ENCODE measurements around the gene HSPD1.

The HSPD1 gene

DNA sequence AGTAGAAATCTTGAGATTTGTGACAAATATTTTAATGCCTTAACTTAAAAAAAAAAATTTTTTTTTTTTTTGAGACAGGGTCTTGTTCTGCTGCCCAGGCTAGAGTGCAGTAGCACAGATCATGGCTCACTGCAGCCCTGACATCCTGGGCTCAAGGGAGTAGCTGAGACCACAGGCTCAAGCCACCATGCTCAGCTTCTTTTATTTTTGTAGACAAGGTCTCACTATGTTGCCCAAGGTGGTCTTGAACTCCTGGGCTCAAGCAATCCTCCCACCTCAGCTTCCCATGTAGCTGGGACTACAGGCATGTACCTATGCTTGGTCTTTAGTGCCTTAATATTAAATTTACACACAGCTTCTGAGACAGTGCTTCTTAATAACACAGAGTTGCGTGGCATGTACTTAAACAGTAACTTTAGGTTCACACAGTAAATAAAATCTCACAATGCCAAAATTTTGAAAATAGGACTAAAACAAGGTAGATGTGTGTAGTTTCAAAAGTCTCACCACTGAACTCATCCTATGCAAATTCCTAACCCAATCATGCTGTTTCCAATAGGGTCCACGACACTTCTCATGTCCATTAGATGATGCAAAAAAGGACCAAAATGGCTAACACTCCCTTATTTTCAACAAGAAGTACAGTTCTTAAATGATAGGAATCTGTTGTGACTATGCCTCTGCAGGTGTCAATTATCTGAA lies 4.1 kb downstream of the HSPD1 start:
- TF ChIP-seq, protein P1, sequence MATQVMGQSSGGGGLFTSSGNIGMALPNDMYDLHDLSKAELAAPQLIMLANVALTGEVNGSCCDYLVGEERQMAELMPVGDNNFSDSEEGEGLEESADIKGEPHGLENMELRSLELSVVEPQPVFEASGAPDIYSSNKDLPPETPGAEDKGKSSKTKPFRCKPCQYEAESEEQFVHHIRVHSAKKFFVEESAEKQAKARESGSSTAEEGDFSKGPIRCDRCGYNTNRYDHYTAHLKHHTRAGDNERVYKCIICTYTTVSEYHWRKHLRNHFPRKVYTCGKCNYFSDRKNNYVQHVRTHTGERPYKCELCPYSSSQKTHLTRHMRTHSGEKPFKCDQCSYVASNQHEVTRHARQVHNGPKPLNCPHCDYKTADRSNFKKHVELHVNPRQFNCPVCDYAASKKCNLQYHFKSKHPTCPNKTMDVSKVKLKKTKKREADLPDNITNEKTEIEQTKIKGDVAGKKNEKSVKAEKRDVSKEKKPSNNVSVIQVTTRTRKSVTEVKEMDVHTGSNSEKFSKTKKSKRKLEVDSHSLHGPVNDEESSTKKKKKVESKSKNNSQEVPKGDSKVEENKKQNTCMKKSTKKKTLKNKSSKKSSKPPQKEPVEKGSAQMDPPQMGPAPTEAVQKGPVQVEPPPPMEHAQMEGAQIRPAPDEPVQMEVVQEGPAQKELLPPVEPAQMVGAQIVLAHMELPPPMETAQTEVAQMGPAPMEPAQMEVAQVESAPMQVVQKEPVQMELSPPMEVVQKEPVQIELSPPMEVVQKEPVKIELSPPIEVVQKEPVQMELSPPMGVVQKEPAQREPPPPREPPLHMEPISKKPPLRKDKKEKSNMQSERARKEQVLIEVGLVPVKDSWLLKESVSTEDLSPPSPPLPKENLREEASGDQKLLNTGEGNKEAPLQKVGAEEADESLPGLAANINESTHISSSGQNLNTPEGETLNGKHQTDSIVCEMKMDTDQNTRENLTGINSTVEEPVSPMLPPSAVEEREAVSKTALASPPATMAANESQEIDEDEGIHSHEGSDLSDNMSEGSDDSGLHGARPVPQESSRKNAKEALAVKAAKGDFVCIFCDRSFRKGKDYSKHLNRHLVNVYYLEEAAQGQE (IDR thresholded peaks at IDR 0.05; ENCODE audit: low read depth) = no peak
- TF ChIP-seq ZBTB7A (IDR thresholded peaks at IDR 0.05; ENCODE audit: low read depth) = no peak
- no peak for TF ChIP-seq EP300 (IDR thresholded peaks at IDR 0.05; ENCODE audit: borderline replicate concordance)
- TF ChIP-seq TCF12 (IDR thresholded peaks at IDR 0.05; ENCODE audit: low read depth) = no peak
- TF ChIP-seq NFIC (IDR thresholded peaks at IDR 0.05) = no peak
- no peak for TF ChIP-seq TEAD4 (IDR thresholded peaks at IDR 0.05)
- TF ChIP-seq EGR1 (IDR thresholded peaks at IDR 0.05) = no peak
- TF ChIP-seq CEBPB (IDR thresholded peaks at IDR 0.05) = no peak
- TF ChIP-seq, protein P2, sequence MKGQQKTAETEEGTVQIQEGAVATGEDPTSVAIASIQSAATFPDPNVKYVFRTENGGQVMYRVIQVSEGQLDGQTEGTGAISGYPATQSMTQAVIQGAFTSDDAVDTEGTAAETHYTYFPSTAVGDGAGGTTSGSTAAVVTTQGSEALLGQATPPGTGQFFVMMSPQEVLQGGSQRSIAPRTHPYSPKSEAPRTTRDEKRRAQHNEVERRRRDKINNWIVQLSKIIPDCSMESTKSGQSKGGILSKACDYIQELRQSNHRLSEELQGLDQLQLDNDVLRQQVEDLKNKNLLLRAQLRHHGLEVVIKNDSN (IDR thresholded peaks at IDR 0.05) = no peak
- TF ChIP-seq, protein P3, sequence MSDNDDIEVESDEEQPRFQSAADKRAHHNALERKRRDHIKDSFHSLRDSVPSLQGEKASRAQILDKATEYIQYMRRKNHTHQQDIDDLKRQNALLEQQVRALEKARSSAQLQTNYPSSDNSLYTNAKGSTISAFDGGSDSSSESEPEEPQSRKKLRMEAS (IDR thresholded peaks at IDR 0.05) = no peak
- no peak for TF ChIP-seq TAF1 (IDR thresholded peaks at IDR 0.05; ENCODE audit: low read depth)
- TF ChIP-seq CREB1 (IDR thresholded peaks at IDR 0.05; ENCODE audit: low read depth) = no peak
- no peak for TF ChIP-seq FOXM1 (IDR thresholded peaks at IDR 0.05; ENCODE audit: borderline replicate concordance, low read depth)
- no peak for TF ChIP-seq RAD21 (IDR thresholded peaks at IDR 0.05; ENCODE audit: low read depth)
- TF ChIP-seq YY1 (IDR thresholded peaks at IDR 0.05; ENCODE audit: low read depth) = no peak

DNA sequence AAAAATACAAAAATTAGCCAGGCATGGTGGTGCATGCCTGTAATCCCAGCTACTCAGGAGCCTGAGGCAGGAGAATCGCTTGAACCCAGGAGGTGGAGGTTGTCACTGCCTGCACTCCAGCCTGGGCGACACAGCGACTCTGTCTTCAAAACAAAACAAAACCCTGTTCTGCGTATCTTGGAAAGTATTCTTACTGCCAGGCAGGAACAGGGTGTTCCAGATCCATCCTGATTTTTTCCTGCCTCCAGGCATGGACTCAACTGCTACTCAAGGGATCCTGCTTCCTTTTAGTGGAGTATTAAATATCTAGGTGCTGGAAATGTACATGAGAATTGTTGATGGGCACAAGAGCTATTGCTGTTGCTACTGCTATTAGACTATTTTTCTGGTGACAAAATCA lies 12.3 kb downstream of the HSPD1 start:
- TF ChIP-seq CREB1 (IDR thresholded peaks at IDR 0.05; ENCODE audit: low read depth) (no peak), ZBTB7A (IDR thresholded peaks at IDR 0.05; ENCODE audit: low read depth) (no peak), TCF12 (IDR thresholded peaks at IDR 0.05; ENCODE audit: low read depth) (no peak), CEBPB (IDR thresholded peaks at IDR 0.05) (no peak), EP300 (IDR thresholded peaks at IDR 0.05; ENCODE audit: borderline replicate concordance) (no peak), NFIC (IDR thresholded peaks at IDR 0.05) (no peak), TEAD4 (IDR thresholded peaks at IDR 0.05) (no peak)
- TF ChIP-seq, protein P1 (IDR thresholded peaks at IDR 0.05; ENCODE audit: low read depth) = no peak

DNA sequence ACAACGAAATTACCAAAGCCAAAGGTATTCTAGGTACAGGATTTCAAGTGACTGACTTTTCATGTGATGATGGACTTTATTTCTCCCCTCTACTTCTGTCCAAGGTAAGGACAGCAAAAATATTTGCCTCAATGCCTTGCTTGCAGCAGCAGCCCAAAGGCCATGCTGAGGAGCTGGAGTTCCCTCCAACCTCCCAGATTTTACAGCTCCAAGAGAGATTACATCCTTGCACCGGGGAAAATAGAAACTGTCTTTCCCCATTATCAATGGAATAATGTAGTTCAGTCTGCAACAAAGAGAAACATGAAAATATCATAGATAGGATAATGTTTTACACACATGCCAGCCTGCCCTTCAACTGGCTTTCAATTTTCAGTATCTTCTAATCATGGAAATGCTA lies 13.5 kb downstream of the HSPD1 start:
- TF ChIP-seq EP300 (IDR thresholded peaks at IDR 0.05; ENCODE audit: borderline replicate concordance) = no peak
- TF ChIP-seq CREB1 (IDR thresholded peaks at IDR 0.05; ENCODE audit: low read depth) = no peak
- TF ChIP-seq YY1 (IDR thresholded peaks at IDR 0.05; ENCODE audit: low read depth) = no peak
- TF ChIP-seq TEAD4 (IDR thresholded peaks at IDR 0.05) = no peak
- TF ChIP-seq, protein P3 (IDR thresholded peaks at IDR 0.05) = no peak
- no peak for TF ChIP-seq ZBTB7A (IDR thresholded peaks at IDR 0.05; ENCODE audit: low read depth)
- TF ChIP-seq TCF12 (IDR thresholded peaks at IDR 0.05; ENCODE audit: low read depth) = no peak
- TF ChIP-seq EGR1 (IDR thresholded peaks at IDR 0.05) = no peak
- TF ChIP-seq NFIC (IDR thresholded peaks at IDR 0.05) = no peak
- no peak for TF ChIP-seq TAF1 (IDR thresholded peaks at IDR 0.05; ENCODE audit: low read depth)
- TF ChIP-seq, protein P2 (IDR thresholded peaks at IDR 0.05) = no peak
- no peak for TF ChIP-seq RAD21 (IDR thresholded peaks at IDR 0.05; ENCODE audit: low read depth)
- TF ChIP-seq CEBPB (IDR thresholded peaks at IDR 0.05) = no peak
- TF ChIP-seq FOXM1 (IDR thresholded peaks at IDR 0.05; ENCODE audit: borderline replicate concordance, low read depth) = no peak

DNA sequence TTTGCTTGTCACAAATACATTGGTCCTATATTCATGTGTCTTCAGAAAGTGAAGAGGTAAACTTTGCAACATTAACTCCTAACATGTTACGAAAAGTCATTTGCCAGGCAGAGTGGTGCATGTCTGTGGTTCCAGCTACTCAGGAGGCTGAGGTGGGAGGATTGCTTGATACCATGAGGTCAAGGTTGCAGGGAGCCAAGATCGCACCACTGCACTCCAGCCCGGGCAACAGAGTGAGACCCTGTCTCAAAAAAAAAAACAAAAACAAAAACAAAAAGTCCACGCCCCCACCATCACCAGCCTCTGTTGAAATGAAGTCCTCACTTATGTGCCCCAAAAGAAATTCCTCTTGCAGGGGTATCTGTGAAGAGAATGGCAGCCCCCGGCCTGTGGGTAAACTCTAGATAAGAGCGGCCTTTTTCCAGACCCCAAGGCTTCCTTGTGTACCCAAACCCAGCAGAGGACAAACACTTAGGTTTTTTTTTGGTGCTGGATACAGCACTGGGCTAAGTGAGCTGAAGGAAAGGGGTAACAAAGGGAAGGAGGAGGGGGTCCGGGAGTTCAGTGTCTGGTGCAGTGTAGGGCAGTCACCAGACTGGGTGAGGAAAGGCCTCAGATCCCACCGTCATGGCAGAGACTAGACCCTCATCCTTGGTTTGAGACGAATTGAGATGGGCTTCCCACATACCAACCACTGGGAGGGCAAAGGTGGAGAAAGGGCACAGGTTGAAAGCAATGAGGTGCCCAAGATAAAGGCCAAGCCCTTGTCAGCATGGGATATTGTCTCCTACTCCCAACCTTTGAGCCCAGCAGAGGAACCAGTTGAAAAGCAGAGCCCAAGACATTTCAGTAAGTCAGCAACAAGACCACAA lies 19.2 kb downstream of the HSPD1 start:
- TF ChIP-seq TEAD4 (IDR thresholded peaks at IDR 0.05) (no peak), TCF12 (IDR thresholded peaks at IDR 0.05; ENCODE audit: low read depth) (no peak), EGR1 (IDR thresholded peaks at IDR 0.05) (no peak), EP300 (IDR thresholded peaks at IDR 0.05; ENCODE audit: borderline replicate concordance) (no peak), FOXM1 (IDR thresholded peaks at IDR 0.05; ENCODE audit: borderline replicate concordance, low read depth) (no peak), TAF1 (IDR thresholded peaks at IDR 0.05; ENCODE audit: low read depth) (no peak), CEBPB (IDR thresholded peaks at IDR 0.05) (no peak), CREB1 (IDR thresholded peaks at IDR 0.05; ENCODE audit: low read depth) (no peak), ZBTB7A (IDR thresholded peaks at IDR 0.05; ENCODE audit: low read depth) (no peak), YY1 (IDR thresholded peaks at IDR 0.05; ENCODE audit: low read depth) (no peak), RAD21 (IDR thresholded peaks at IDR 0.05; ENCODE audit: low read depth) (no peak), NFIC (IDR thresholded peaks at IDR 0.05) (no peak)
- TF ChIP-seq, protein P3 (IDR thresholded peaks at IDR 0.05) = no peak
- TF ChIP-seq, protein P2 (IDR thresholded peaks at IDR 0.05) = no peak
- TF ChIP-seq, protein P1 (IDR thresholded peaks at IDR 0.05; ENCODE audit: low read depth) = no peak

All from Ishikawa (cell line).